ENCODE measurements around the gene PIP5KL1. TPM values are rescaled to one million over a fixed set of nuclear protein-coding genes. Genes with fewer than 3 reads are reported as not detected.

PIP5KL1 gene
- total and polyA plus RNA-seq, 8 donors, result 0.80 to 2.5 (median 1.2) TPM

DNA sequence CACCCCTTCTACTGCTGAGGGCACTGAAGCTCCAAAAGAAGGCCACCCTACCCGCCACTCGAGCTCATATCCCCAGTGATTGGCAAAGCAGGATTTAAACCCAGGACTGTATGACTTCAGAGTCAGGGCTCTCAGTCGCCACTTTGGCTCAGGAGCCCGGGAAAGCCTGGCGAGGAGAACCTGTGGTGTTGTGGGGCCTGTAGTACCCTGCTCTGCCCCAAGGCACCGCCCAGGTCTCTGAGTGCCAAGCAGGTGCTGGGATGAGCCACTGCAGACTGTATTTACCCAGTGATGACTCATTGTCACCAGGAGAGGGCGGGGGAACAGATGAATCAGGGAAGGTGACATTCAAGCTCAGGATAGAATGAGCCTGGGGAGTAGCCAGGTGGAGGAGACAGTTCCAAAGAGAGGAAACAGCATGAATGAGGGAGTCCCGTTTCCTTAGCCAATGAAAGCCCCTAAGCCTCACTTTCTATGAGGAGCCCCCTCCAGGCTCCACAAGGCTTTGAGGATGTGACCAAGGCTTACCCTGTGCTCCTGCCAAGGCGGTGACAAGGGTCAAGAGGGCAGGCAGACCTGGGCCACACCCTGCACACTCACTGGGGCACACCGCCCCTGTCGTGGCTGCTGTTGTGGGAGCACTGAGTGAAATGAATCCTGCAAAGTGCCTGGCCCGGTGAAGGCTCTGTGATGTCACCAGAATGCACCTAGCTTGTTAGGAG, 24.9 kb upstream of the PIP5KL1 start:
- Histone ChIP-seq H3K4me3 (no peak overlapping the region), H3K9me3 (no peaks in the 10 kb centered on the region)

DNA sequence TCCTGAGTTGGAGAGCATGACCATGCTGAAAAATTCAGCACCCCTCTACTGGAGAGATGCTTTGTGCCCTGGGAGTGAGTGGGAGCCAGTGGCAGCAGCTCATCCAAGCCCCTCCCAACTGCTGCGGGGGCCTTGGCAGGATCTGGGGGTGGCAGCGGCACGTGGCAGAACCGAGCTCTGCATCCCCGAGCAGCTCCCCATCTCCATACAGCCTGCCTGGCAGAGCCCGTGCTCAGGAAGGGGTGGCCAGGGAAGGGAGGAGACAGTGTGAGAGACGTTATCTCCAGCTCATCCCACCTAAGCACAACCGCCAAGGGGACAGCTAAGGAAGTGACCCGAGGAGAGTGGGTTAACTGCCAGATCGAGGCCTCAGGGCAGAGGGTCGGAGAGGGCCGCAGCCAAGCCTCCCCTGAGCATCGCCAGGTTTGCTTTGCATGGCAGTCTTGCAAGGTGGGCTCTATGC, 24.3 kb upstream of the PIP5KL1 start:
- H3K27me3 ChIP-seq, result no peaks in the 10 kb centered on the region
- H3K9me3 ChIP-seq, result no peaks in the 10 kb centered on the region
- DNase-seq (peak in 1 of 6 donors; percentile 60), ATAC-seq (no peak), FAIRE-seq (no peak)
- peaks cover 36 to 52% (median 43%) of the 10 kb centered on the region in 3 donors for H3K4me1 ChIP-seq
- no peak overlapping the region for H3K4me3 ChIP-seq
- H3K27ac ChIP-seq, result peak overlapping the region; percentile 48 to 85 (median 74)
- TF ChIP-seq, protein P1, sequence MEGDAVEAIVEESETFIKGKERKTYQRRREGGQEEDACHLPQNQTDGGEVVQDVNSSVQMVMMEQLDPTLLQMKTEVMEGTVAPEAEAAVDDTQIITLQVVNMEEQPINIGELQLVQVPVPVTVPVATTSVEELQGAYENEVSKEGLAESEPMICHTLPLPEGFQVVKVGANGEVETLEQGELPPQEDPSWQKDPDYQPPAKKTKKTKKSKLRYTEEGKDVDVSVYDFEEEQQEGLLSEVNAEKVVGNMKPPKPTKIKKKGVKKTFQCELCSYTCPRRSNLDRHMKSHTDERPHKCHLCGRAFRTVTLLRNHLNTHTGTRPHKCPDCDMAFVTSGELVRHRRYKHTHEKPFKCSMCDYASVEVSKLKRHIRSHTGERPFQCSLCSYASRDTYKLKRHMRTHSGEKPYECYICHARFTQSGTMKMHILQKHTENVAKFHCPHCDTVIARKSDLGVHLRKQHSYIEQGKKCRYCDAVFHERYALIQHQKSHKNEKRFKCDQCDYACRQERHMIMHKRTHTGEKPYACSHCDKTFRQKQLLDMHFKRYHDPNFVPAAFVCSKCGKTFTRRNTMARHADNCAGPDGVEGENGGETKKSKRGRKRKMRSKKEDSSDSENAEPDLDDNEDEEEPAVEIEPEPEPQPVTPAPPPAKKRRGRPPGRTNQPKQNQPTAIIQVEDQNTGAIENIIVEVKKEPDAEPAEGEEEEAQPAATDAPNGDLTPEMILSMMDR (IDR thresholded peaks at IDR 0.05), result no peak
- 52 to 59% methylated on average over 13 of the region's 13 CpGs for WGBS, 2 donors
- H3K36me3 ChIP-seq, result no peaks in the 10 kb centered on the region
- intact Hi-C loops (cut with DNase I), result no loop called here

More for the DNA sequence above, 24.9 kb upstream of the PIP5KL1 start:
- H3K27me3 ChIP-seq, result no peaks in the 10 kb centered on the region
- H3K27ac ChIP-seq, result peak overlapping the region; percentile 71 to 85 (median 74)
- intact Hi-C loops (cut with DNase I), result no loop called here
- TF ChIP-seq, protein P1 (IDR thresholded peaks at IDR 0.05), result peak; percentile 31 to 55 (median 50)
- no peaks in the 10 kb centered on the region for H3K36me3 ChIP-seq
- H3K4me1 ChIP-seq, result peaks cover 34 to 46% (median 40%) of the 10 kb centered on the region in 3 donors
- WGBS, 2 donors, result 18 to 19% methylated on average over 12 of the region's 12 CpGs
- ATAC-seq, result peak; percentile 87 to 93 (median 90)
- DNase-seq, result peak in 5 of 6 donors; percentile 91 to 93 (median 92)
- no peak for FAIRE-seq

DNA sequence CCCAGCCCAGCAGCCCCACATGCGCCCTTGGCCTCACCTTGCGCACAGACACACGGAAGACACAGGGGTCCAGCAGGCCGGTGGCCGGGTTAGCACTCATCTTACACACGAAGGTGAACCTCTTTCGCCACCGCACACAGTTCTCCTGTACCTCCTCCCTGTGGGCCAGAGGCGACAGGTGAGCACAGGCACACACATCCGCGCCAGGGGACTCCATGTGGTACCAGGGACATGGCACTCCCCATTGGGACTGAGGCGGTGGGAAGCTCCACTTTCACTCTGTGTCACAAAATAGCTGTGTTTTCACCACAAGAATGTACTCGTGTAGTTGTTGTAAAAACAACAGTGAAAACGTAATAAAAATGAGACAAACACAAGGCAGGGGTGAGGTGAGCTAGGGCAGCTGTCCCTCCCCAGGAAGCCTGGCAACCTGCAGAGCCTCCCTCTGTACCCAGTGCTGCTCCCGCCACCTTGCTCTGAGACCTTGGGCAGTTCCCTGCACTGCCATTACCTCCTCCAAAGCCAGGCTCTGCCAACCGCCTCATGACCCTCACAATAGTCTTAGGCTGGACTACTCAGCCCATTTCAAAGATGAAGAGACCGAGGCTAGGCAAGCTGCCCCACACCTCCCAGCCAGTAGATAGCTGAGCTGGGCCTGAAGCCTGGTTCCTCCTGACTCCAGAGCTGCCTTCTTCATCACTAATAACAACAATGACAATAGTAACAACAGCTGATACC, 23.4 kb upstream of the PIP5KL1 start:
- no peak for ATAC-seq
- TF ChIP-seq, protein P1 (IDR thresholded peaks at IDR 0.05), result no peak
- Histone ChIP-seq H3K9me3 (no peaks in the 10 kb centered on the region), H3K27ac (peak overlapping the region in 3 of 4 donors; percentile 73 to 85 (median 76)), H3K27me3 (no peaks in the 10 kb centered on the region), H3K4me3 (no peak overlapping the region), H3K4me1 (peaks cover 39 to 56% (median 44%) of the 10 kb centered on the region in 3 donors), H3K36me3 (no peaks in the 10 kb centered on the region)
- 82 to 83% methylated on average over 17 of the region's 17 CpGs for WGBS, 2 donors
- no peak for FAIRE-seq
- peak in 2 of 6 donors; percentile 46 to 64 for DNase-seq
- intact Hi-C loops (cut with DNase I), result no loop called here

DNA sequence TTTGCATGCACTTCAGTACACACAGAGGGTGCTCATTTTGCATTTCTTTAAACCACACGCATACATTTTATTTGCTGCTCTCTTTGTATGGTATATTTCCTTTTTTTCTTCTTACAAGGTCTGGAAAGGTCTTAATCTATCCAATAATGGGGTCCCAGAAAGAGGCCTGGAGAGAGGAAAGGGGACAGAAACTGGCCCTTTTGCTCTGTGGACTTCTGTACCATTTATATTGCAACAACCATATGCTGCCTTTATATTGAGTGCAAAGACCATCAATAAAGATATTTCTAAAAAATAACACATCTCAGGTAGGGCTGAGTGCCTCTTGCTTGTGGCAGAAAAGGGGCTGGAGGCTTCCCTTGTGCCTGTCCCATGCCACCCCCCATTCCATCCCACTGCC, 22.6 kb upstream of the PIP5KL1 start:
- Histone ChIP-seq H3K4me1 (peaks cover 39 to 56% (median 44%) of the 10 kb centered on the region in 3 donors), H3K9me3 (no peaks in the 10 kb centered on the region), H3K27ac (no peak overlapping the region), H3K36me3 (no peaks in the 10 kb centered on the region), H3K4me3 (no peak overlapping the region), H3K27me3 (no peaks in the 10 kb centered on the region)
- DNase-seq, result no peak
- TF ChIP-seq, protein P1 (IDR thresholded peaks at IDR 0.05), result no peak
- 95 to 96% methylated on average over 1 of the region's 1 CpG for WGBS, 2 donors
- no peak for ATAC-seq
- intact Hi-C loops (cut with DNase I), result no loop called here
- FAIRE-seq, result no peak
